Fibroblast of peridontal ligament (primary cell): Measurements from ENCODE around the gene SND1.

Experiments
- DNase-seq: peaks from one replicate; pipeline ENCODE4 v3.0.0-alpha.2; 2010; ENCODE audit errors: extremely low read depth

Gene SND1

DNA sequence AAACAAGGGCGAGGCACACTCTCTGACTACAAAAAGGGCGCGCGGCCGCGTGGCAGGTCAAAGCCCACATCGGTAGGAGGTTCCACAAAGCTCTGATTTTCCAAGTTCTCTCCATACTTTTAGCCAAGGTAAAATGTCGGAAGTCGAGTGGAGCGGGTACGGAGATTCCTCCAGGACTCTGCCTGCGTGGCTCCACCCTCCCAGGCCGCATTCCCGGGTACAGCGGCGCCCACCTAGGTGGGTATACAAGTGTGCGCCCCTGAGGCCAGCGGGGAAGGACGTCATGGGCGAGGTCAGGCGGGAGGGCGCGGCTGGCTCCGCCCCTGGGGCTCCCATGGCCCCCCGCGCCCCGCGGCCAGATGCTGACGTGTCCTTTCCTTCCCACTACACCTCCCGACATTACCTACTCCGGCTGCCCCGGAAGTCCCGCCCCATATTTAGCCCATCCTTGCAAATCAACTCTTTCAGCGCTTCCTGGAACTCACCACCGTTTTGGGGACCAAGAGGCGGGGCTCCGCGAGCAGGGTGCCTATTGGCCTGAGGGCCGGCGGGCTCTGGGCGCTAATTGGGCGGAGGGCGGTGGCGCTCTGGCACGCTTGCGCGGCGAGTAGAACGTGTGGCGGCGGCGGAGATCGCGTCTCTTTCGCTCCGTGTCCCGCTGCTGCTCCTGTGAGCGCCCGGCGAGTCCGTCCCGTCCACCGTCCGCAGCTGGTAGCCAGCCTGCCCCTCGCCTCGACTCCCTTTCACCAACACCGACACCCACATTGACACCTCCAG lies at the start of gene SND1:
SND1 (plus strand) TSS at position 639 of the 777 bp plus-strand sequence. CDS start 180 bp downstream, outside the sequence.
- DNase-seq: peak; percentile 98

DNA sequence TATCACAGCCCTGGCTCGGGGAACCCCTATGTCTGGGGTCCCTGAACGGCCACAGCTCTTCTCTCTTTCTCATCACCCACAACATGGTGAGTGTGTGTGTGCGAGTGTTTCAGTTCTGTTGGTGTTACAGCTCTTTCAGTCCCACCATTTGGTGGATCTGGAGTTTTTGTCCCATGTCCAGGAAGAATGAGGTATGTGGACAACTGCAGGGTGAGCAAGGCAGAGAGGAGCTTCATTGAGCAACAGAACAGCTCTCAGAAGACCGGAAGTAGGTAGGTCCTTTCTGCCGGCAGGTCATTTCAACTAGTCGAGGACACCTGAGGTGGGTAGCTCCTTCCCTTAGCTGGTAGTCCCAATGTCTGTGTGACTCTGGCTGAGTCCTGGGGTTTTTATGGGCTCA lies 43.5 kb upstream of the SND1 start:
- no peak for DNase-seq

- no peak for DNase-seq
These were observed 42.7 kb upstream of the SND1 start for GRCh38 chr7:127609297-127609696.

- no peak for DNase-seq
These were observed 39.7 kb upstream of the SND1 start for GRCh38 chr7:127612263-127612662.

GRCh38 chr7:127616724-127617123 lies 35.3 kb upstream of the SND1 start:
- no peak for DNase-seq

GRCh38 chr7:127618042-127618441 lies 34.0 kb upstream of the SND1 start, which contains the start of gene PAX4:
Gene PAX4, minus strand, starts transcription at chr7:127618142. Its CDS starts 2,214 bp downstream, at chr7:127615928.
- DNase-seq: no peak

DNA sequence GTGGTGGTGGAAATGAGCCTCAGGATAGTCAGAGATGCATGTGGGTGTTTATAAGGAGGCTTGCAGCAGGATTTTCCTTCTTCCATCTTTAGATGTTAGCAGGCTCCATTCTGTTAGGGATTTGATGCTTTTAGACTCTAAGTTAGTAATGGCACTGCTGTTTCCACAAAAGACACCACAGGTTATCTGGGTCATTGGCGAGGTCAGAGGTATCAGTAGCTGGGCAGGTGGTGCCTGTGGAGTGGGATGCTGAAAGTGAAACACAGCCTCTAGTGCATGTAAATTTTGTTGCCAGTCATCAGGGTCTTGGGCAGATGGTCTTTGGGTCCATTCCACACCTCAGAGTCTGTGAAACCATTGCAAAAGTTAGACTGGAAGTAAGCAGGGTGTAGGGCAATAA lies 33.2 kb upstream of the SND1 start:
- DNase-seq: no peak

- DNase-seq: no peak
These were observed 32.2 kb upstream of the SND1 start for GRCh38 chr7:127619681-127620405.

GRCh38 chr7:127620406-127621233 lies 31.4 kb upstream of the SND1 start:
- DNase-seq: no peak

DNA sequence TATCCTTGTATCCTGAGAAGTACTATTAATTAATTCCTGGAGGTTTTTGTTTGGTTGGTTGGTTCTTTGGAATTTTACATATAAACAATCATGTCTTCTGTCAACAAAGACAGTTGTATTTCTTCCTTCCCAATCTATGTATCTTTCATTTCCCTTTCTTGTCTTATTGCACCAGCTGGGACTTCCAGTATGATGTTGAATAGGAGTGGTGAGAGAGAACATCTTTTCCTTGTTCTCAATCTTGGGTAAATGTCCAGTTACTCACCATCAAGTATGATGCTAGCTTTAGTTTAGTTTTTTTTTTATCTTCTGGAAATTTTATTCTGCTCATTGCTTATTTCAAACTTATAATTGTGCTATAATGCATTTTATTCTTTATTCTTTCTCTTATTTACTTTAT lies 26.7 kb upstream of the SND1 start:
- DNase-seq: no peak

DNA sequence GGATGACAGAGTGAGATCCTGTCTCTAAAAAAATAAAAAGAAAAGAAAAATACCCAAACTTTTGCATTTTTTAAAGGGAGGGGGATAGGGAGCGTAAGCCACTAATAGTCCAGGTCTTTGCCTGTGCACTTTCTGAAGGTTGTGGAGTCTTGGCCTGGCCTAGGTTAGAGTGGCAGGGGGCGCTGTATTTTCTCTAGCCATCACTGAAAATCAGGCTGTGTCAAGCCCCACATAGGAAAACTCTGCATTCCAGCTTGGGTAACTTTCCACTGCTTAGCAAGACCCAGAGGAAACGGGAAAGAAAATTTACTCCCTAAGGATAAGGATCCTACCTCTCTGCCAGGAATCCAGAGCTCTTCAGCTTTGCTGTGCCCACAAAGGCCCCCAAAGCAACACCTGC lies 23.5 kb upstream of the SND1 start:
- DNase-seq: no peak

DNA sequence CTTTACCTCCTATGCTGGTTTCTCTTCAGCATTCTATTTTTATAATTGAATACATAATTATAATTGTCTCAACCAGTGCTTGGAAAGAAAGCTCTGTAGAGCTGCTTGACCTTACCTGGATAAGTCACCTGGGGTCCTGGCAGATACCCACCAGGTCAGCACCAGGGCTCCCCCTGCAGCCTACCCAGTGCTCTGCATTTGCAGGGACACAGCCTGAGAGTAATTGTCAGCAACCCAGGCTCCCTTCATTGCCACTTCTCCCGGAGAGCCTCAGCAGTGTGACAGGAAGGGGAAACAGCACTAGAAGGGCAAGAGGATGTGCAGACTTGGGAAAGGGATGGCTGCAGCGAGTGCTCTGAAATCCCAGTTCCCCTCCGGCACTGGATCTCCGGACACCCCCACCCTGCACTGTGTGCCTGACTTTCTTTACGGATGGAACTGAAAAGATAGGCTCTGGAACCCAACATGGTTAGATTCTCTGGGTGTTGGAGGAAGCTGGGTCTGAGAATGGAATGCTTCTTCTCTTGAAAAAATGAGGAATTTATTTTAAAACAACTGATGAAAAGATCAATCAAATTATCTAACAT lies 22.6 kb upstream of the SND1 start:
- no peak for DNase-seq

DNA sequence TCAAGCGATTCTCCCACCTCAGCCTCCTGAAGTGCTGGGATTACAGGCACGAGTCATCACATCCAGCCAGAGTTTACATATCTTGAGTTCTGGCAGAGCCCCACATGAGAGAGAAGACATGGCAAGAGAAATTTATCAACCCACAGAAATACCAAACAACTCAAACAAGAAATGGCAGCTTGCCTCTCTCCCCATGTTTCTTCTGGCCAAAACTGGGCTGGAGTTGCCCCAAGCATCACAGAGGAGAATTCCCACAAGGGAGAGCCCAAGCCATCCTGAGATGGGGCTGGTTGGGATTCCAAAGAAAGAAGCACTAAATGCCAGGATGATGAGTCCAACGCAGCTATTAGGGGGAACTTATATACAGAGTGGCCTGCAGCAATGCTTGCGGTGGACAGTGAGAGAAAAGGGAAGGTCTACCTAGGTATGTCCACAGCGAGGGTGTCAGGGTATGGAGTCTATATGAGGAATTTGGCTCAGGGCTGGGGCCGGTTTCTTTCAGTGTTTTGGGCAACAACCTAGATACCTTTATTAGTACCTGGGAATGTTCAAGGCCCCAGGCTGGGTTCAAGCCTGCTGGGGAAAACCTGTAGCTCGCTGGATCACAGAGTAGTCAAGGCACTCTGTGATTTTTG lies 19.6 kb upstream of the SND1 start:
- peak; percentile 99 for DNase-seq

- no peak for DNase-seq
These were observed 16.2 kb upstream of the SND1 start for GRCh38 chr7:127635659-127636285.

DNA sequence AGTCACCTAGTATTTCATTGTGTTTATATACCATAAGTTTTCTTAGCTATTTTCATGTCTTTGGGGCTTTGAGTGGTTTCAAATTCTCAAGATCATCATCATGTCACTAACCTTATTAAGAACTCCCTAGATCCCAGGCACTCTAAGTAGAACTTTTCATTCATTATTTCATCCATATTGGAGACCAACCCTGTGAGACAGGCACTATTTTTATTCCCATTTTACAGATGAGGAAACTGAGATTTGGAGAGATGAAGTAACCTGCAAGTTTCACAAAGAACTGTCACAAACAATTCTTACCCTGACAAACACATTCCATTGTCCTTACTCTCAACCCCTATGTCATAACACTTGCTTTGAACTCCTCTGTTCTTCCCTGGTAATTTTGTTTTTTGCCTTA lies 13.8 kb upstream of the SND1 start:
- DNase-seq: no peak

GRCh38 chr7:127644484-127644883 lies 7.5 kb upstream of the SND1 start:
- DNase-seq: peak; percentile 47

GRCh38 chr7:127647636-127648035 lies 4.4 kb upstream of the SND1 start:
- DNase-seq: no peak

- DNase-seq: no peak
These were observed 3.0 kb upstream of the SND1 start for GRCh38 chr7:127648986-127649385.

DNA sequence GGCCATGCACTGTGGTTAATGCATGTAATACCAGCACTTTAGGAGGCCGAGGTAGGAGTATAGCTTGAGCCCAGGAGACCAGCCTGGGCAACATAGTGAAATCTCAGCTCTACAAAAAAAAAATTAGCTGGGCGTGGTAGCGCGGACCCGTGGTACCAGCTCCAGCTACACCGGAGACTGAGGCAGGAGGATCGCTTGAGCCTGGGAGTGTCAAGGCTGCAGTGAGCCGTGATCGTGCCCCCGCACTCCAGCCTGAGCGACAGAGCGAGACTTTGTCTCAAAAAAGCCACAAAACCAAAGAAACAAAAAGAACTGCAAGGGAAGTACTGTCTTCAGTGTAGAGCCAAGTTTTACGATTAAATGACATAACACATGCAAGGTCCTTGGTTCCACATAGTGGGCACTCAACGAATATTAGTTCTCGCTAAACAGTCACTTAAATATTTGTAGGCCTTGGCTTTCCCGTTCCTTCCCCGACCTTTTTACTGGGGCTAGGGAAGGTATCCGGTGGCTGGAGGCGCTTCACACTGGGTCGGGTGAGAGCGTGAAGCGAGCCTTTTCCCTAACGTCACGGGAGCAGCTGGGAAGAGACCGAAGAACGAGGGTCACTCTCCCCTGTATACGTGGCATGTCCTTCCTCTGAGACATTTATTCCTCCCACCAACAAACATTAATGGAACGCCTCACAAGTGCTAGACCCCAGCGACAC lies 993 bp upstream of the SND1 start:
- DNase-seq: no peak
